ENCODE measurements around the gene SOBP. TPM values are rescaled to one million over a fixed set of nuclear protein-coding genes. Genes with fewer than 3 reads are reported as not detected.

The SOBP gene
- total RNA-seq, 4 donors from 2014 or later = 2.6 to 21.2 (median 8.7) TPM

GRCh38 chr6:107592806-107593205, 102.9 kb downstream of the SOBP start:
- intact Hi-C loops (cut with DNase I; ENCODE audit: low total_unique reads) = no loop called here
- H3K27me3 ChIP-seq = no peaks in the 10 kb centered on the region
- no peak for TF ChIP-seq POLR2A (IDR thresholded peaks at IDR 0.05)
- no peak for TF ChIP-seq CTCF (IDR thresholded peaks at IDR 0.05)
- no peaks in the 10 kb centered on the region for H3K9me3 ChIP-seq
- no peaks in the 10 kb centered on the region for H3K36me3 ChIP-seq
- DNase-seq = no peak
- no peak overlapping the region for H3K4me3 ChIP-seq
- H3K4me1 ChIP-seq = no peaks in the 10 kb centered on the region
- no peak overlapping the region for H3K27ac ChIP-seq

- Histone ChIP-seq H3K36me3 (no peaks in the 10 kb centered on the region), H3K27me3 (no peaks in the 10 kb centered on the region), H3K4me3 (no peak overlapping the region), H3K9me3 (no peaks in the 10 kb centered on the region), H3K4me1 (no peaks in the 10 kb centered on the region), H3K27ac (no peak overlapping the region)
- TF ChIP-seq POLR2A (IDR thresholded peaks at IDR 0.05) = no peak
- no peak for TF ChIP-seq CTCF (IDR thresholded peaks at IDR 0.05)
- intact Hi-C loops (cut with DNase I; ENCODE audit: low total_unique reads) = no loop called here
- no peak for DNase-seq
Measured at GRCh38 chr6:107594736-107595135, 104.8 kb downstream of the SOBP start.

- intact Hi-C loops (cut with DNase I; ENCODE audit: low total_unique reads) = no loop called here
- Histone ChIP-seq H3K4me1 (no peaks in the 10 kb centered on the region), H3K36me3 (no peaks in the 10 kb centered on the region), H3K9me3 (no peaks in the 10 kb centered on the region), H3K27ac (no peak overlapping the region), H3K27me3 (no peaks in the 10 kb centered on the region), H3K4me3 (no peak overlapping the region)
- DNase-seq = no peak
- TF ChIP-seq POLR2A (IDR thresholded peaks at IDR 0.05) = no peak
- TF ChIP-seq CTCF (IDR thresholded peaks at IDR 0.05) = no peak
Measured at GRCh38 chr6:107598091-107598490, 108.2 kb downstream of the SOBP start.

GRCh38 chr6:107599043-107599442, 109.1 kb downstream of the SOBP start:
- Histone ChIP-seq H3K9me3 (no peaks in the 10 kb centered on the region), H3K36me3 (no peaks in the 10 kb centered on the region), H3K27me3 (no peaks in the 10 kb centered on the region), H3K4me1 (no peaks in the 10 kb centered on the region), H3K27ac (no peak overlapping the region), H3K4me3 (no peak overlapping the region)
- intact Hi-C loops (cut with DNase I; ENCODE audit: low total_unique reads) = no loop called here
- no peak for TF ChIP-seq POLR2A (IDR thresholded peaks at IDR 0.05)
- TF ChIP-seq CTCF (IDR thresholded peaks at IDR 0.05) = no peak
- DNase-seq = no peak

- Histone ChIP-seq H3K36me3 (no peaks in the 10 kb centered on the region), H3K27ac (no peak overlapping the region), H3K4me1 (no peaks in the 10 kb centered on the region), H3K27me3 (no peaks in the 10 kb centered on the region), H3K9me3 (no peaks in the 10 kb centered on the region), H3K4me3 (no peak overlapping the region)
- TF ChIP-seq POLR2A (IDR thresholded peaks at IDR 0.05) (no peak), CTCF (IDR thresholded peaks at IDR 0.05) (no peak)
- intact Hi-C loops (cut with DNase I; ENCODE audit: low total_unique reads) = no loop called here
- no peak for DNase-seq
Measured at GRCh38 chr6:107600121-107600520, 110.2 kb downstream of the SOBP start.
